Osteoblast (primary cell): ENCODE measurements around the gene PTPRN2. TPM values are rescaled to one million over a fixed set of nuclear protein-coding genes. Genes with fewer than 3 reads are reported as not detected.

Source experiments
- DNase-seq: peaks from one replicate; pipeline ENCODE4 v3.0.0; 2011; ENCODE audit warnings: low spot score, mixed read lengths; ENCODE audit not compliant: insufficient read length; ENCODE audit errors: missing footprints
- H2AFZ ChIP-seq: 2 replicates; pipeline ENCODE4 v1.6.0; 2011; ENCODE audit warnings: mild to moderate bottlenecking, low read length
- H3K27ac ChIP-seq: 2 replicates; pipeline ENCODE4 v1.5.1; 2011; ENCODE audit warnings: mild to moderate bottlenecking, low read depth, low read length, moderate library complexity
- H3K27me3 ChIP-seq: 2 replicates; pipeline ENCODE4 v1.6.0; 2012; ENCODE audit warnings: mild to moderate bottlenecking, control low read depth, inconsistent platforms, low read length, moderate library complexity; ENCODE audit not compliant: insufficient read depth
- H3K36me3 ChIP-seq: 2 replicates; pipeline ENCODE4 v1.5.1; 2011; ENCODE audit warnings: mild to moderate bottlenecking, low read length, control low read depth, moderate library complexity; ENCODE audit not compliant: insufficient read depth
- H3K4me1 ChIP-seq: 2 replicates; pipeline ENCODE4 v1.5.1; 2011; ENCODE audit warnings: mild to moderate bottlenecking, low read length, control low read depth, moderate library complexity; ENCODE audit not compliant: insufficient read depth
- H3K4me2 ChIP-seq: 2 replicates; pipeline ENCODE4 v1.6.0; 2011; ENCODE audit warnings: mild to moderate bottlenecking, low read length; ENCODE audit not compliant: insufficient read depth
- H3K4me3 ChIP-seq: fragments of 200-600 bp; sonication (generic); 3 replicates; pipeline ENCODE4 v1.5.1; 2012; ENCODE audit warnings: mild to moderate bottlenecking, low read length, inconsistent platforms; ENCODE audit not compliant: insufficient read depth
- H3K79me2 ChIP-seq: 2 replicates; pipeline ENCODE4 v1.6.0; 2012; ENCODE audit warnings: mild to moderate bottlenecking, low read length, control low read depth, inconsistent platforms; ENCODE audit not compliant: insufficient read depth
- H3K9me3 ChIP-seq: 2 replicates; pipeline ENCODE4 v1.5.1; 2011; ENCODE audit warnings: low read depth, low read length, control low read depth
- H4K20me1 ChIP-seq: 2 replicates; pipeline ENCODE4 v1.6.0; 2012; ENCODE audit warnings: mild to moderate bottlenecking, low read length, control low read depth; ENCODE audit not compliant: insufficient read depth
- CTCF ChIP-seq: IDR thresholded peaks from 2 replicates; pipeline ENCODE4 v1.5.1; 2011; ENCODE audit warnings: mild to moderate bottlenecking, low read depth, low read length, moderate library complexity; ENCODE audit errors: extremely low read depth
- total RNA-seq: library from RNA; depleted of rRNA; stranded (reverse); fragments of >200 nt; gene quantifications from 2 replicates; pipeline ENCODE4 v1.2.3, GENCODE V29; 2012

The PTPRN2 gene
- total RNA-seq, 1 donor: 0.36 TPM

GRCh38 chr7:158612546-158612945 lies 24.9 kb upstream of the PTPRN2 start:
- no peak for TF ChIP-seq CTCF
- Histone ChIP-seq H3K4me2 (no peak overlapping the region), H3K36me3 (no peaks in the 10 kb centered on the region), H3K4me1 (peaks cover 13% of the 10 kb centered on the region), H3K27me3 (no peaks in the 10 kb centered on the region), H4K20me1 (no peaks in the 10 kb centered on the region), H3K4me3 (no peak overlapping the region), H2AFZ (no peak overlapping the region), H3K27ac (no peak overlapping the region), H3K9me3 (no peaks in the 10 kb centered on the region), H3K79me2 (no peaks in the 10 kb centered on the region)
- no peak for DNase-seq

GRCh38 chr7:158611541-158611940 lies 23.9 kb upstream of the PTPRN2 start:
- DNase-seq: no peak
- TF ChIP-seq CTCF: no peak
- H3K27ac ChIP-seq: no peak overlapping the region
- H3K4me3 ChIP-seq: no peak overlapping the region
- no peak overlapping the region for H3K4me2 ChIP-seq
- peaks cover 13% of the 10 kb centered on the region for H3K4me1 ChIP-seq
- H3K79me2 ChIP-seq: no peaks in the 10 kb centered on the region
- no peak overlapping the region for H2AFZ ChIP-seq
- H3K27me3 ChIP-seq: no peaks in the 10 kb centered on the region
- no peaks in the 10 kb centered on the region for H3K36me3 ChIP-seq
- no peaks in the 10 kb centered on the region for H3K9me3 ChIP-seq
- no peaks in the 10 kb centered on the region for H4K20me1 ChIP-seq

- Histone ChIP-seq H3K36me3 (no peaks in the 10 kb centered on the region), H2AFZ (no peak overlapping the region), H3K79me2 (no peaks in the 10 kb centered on the region), H3K4me1 (no peaks in the 10 kb centered on the region), H3K4me2 (no peak overlapping the region), H3K9me3 (no peaks in the 10 kb centered on the region), H3K27ac (no peak overlapping the region), H4K20me1 (no peaks in the 10 kb centered on the region), H3K4me3 (no peak overlapping the region), H3K27me3 (no peaks in the 10 kb centered on the region)
- DNase-seq: peak; percentile 60
- TF ChIP-seq CTCF: no peak
These were observed 21.8 kb upstream of the PTPRN2 start for GRCh38 chr7:158609313-158609974.

GRCh38 chr7:158607563-158607962 lies 19.9 kb upstream of the PTPRN2 start:
- no peaks in the 10 kb centered on the region for H4K20me1 ChIP-seq
- DNase-seq: no peak
- no peaks in the 10 kb centered on the region for H3K27me3 ChIP-seq
- H3K4me2 ChIP-seq: no peak overlapping the region
- H3K79me2 ChIP-seq: no peaks in the 10 kb centered on the region
- H2AFZ ChIP-seq: no peak overlapping the region
- no peak overlapping the region for H3K4me3 ChIP-seq
- no peaks in the 10 kb centered on the region for H3K36me3 ChIP-seq
- H3K9me3 ChIP-seq: no peaks in the 10 kb centered on the region
- no peak for TF ChIP-seq CTCF
- H3K27ac ChIP-seq: no peak overlapping the region
- H3K4me1 ChIP-seq: no peaks in the 10 kb centered on the region
